Fibroblast of skin of right biceps (primary cell): ENCODE measurements around the gene HHAT.
A peak's percentile ranks its signal among the peaks of the same experiment; 100 is the strongest.

Source experiments
- DNase-seq: peaks from one replicate; pipeline ENCODE4 v3.0.0-alpha.2; 2013

Gene HHAT

DNA sequence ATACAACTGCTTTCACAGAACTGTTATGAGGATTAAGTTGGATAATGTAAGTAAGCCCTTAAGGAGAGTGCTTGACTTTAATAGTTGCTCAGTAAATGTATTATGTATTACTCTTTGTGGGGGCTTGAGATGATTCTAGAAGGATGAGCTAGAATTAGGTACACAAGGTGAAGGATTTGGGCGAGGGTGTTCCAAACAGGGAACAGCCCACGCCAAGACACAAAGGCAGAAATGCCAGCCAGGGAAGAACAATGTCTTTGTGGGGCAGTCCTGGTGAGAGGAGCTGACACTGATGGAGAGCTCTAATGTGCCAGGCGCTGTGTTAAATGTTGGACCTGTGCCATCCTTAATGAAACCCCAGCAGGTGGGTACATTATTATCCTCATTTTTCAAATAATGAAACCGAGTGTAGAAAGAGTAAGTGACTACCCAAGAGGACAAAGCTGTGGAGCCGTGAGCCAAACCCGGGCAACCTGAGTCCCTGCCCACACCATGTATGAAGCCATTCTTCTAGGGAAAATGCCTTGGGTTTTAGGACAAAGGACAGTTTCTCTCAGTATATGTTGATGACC, 362.4 kb downstream of the HHAT start:
- DNase-seq: no peak

DNA sequence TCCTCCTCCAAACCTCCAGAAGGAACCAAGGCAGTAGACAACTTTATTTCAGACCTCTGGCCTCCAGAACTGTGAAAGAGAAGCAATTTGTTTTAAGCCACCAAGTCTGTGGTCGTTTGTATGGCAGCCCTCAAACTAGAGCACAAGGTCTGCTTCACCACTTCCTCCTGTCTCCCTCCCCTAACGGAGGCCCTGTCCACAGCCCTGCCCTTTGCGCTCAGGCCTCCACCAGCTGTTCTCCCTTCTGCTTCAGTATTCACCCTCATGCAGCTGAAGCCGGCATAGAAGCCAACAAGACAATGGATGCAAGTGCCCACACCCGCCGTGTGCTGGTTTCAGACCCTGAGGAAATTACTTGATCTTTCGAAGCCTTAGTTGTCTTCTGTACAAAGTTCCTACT, 364.1 kb downstream of the HHAT start:
- DNase-seq: no peak

DNA sequence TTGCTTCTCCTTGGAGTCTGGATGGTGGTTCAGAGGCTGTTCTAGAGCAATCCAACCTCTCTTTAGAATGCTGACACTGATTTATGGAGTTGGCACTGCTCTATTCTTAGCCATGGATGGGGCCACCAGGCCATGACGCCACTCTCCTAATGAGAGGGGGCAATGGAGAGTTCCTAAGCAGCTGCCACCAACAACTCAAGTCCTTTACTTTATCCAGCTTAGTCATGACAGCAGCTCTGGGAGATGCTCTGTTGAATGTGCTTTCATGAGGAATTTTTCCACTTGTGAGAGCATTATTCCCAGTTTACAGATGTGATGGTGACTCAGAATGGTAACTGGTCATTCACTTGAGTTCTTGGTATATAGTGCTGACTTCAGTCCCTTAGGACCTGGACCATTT, 366.3 kb downstream of the HHAT start:
- peak; percentile 8 for DNase-seq

DNA sequence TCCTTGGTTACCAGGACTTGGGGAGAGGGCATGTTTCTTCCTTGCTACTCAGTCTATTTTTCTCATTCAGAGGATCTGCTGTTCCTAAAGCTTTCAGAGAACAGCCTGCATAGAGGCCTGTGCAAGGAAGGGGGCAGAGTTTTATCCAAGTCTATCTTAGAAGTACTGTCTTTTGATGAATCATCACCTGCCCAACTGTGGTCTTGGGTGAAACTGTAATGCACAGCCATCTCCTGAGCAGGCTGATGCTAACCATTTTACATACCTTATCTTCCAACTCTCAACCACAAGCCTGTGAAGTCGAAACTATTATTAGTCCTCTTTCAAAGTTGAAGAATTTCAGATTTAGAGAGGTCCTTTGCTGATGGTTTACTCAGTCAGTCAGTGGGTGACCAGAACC, 368.0 kb downstream of the HHAT start:
- peak; percentile 27 for DNase-seq

DNA sequence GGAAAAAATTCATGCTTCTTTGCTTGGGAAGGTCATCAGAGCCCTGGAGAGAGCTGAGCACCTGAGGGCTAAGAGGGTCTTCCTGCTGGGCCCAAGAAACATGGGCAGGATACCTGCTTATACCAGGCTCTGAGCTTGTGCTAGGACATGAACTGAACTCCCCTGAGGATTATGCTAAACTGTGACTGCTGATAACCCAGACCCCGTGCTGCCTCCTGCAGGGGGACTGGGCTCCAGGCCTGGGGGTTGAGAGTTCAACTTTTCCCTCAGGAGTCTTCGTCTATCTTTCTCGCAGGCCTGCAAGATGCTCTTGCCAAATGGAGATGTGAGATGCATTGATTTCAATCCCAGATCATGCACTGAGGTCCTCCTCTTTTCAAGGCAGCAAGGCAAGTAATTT, 368.5 kb downstream of the HHAT start:
- DNase-seq: no peak

GRCh38 chr1:210698661-210699060, 370.0 kb downstream of the HHAT start:
- no peak for DNase-seq

- no peak for DNase-seq
Observed at GRCh38 chr1:210700083-210700482, 371.4 kb downstream of the HHAT start.

- DNase-seq: no peak
Observed at GRCh38 chr1:210700511-210700910, 371.8 kb downstream of the HHAT start.

DNA sequence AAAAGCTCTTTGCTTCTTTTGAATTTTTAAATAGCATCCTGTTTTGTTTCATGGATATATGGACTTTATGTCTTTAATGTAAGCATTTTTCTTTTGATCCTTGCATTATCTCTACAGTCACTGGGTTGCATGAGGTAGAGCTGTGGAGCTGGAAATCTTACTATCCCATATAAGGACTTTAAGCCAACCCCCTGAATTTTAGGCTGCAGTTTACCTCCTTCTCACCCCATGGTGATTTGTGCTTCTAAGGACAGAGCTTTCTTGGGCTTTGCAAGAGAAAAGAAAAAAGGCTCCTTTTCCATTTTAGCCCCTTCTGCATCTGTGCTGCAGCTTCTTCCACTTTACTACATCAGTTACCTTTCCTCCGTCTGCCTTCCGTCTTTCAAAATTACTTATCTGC, 373.8 kb downstream of the HHAT start:
- DNase-seq: no peak

DNA sequence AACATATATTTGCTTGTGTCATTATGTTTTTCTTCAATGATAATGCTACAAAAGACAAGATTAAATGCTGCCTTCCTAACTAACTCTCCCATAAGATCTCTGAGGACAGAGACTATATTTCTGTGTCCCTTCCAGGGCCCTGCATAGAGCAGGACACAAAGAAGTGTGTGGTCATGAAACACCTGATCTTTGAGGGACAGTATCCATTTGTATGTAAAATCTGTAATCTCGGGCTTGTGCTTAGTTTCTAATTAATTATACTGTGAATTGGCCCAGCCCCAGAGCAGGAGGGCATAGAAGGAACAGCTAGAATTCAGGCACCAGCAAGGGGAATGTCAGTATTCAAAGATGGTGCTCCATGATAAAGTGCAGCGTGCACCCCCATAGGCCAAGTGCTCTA, 374.9 kb downstream of the HHAT start:
- no peak for DNase-seq

DNA sequence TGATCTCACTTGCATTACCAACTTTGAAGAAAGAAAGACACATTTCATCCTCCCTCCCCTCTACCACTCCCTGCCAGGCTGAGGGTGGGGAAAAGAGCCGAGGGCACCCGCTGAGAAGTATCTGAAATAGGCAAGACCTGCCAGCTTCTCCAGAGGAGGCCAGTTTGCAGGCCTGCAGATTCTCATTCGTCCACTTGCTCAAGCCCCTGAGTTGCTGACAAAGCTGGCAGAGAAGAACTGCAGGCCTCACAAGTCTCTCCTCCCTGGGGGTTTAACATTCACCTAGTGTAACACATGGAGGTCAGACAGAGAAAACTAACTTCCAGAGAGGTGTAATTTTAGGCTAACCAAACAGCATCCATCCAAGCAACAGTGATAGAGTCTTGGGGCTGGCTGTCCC, 376.4 kb downstream of the HHAT start:
- no peak for DNase-seq

GRCh38 chr1:210706246-210706645, 377.5 kb downstream of the HHAT start:
- DNase-seq: no peak

DNA sequence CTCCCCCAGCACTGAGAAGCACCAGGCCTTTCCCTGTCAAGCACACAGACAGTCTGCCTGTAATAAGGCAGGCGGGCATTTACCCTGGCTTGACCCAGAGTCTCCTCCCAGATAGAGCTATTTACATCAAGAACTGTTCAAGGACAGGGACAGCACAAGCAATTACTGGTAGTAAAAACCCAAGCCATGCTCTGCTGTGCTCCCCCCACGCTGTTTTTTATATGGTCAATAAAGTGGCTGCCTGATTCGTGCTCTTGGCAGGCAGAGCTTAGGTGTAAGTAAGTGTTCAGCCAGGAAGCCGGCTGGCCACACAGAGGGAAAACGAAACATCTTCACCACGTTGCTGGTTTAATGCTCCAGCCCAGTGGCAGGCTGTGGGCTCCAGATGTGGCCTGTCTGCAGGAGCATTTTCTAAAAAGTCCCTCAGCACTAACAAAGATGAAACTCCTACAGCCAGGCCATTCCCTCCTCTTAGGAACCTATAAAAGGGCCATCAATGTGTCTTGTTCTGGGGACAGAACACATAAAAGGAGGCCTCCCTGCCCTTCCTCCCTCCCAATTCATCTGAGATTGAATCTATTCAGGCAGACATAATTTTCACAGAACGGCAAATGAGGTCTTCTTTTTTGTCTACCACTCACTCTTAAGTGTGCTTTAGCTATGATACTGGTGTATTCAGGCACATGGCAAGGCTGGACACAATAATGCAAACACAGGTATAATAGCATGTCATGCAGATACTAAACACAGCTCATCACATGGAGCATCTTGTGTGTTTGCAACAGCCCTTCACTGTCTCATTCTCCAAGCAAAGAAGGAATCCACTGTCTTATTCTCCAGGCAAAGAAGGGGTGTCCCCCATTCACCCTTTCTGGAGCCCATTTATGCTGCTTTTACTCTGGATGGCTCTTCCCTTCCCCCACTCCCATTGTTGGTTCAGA, 378.9 kb downstream of the HHAT start:
- no peak for DNase-seq

DNA sequence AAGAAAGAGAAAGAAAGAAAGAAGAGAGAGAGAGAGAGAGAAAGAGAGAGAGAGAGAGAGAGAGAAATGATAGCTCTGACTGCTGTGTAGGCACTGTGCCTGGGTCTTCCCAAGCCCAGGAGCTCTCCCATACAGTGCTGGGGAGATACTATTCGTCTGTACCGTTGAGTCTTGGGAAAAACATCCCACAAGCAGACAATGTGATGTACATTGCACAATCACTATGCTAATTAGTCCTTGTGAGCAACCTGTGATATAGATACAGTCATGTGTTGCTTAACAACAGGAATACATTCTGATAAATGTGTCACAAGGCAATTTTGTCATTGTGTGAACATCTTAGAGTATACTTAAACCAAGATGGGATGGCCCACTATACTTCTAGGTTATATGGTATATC, 381.0 kb downstream of the HHAT start:
- DNase-seq: peak; percentile 4

DNA sequence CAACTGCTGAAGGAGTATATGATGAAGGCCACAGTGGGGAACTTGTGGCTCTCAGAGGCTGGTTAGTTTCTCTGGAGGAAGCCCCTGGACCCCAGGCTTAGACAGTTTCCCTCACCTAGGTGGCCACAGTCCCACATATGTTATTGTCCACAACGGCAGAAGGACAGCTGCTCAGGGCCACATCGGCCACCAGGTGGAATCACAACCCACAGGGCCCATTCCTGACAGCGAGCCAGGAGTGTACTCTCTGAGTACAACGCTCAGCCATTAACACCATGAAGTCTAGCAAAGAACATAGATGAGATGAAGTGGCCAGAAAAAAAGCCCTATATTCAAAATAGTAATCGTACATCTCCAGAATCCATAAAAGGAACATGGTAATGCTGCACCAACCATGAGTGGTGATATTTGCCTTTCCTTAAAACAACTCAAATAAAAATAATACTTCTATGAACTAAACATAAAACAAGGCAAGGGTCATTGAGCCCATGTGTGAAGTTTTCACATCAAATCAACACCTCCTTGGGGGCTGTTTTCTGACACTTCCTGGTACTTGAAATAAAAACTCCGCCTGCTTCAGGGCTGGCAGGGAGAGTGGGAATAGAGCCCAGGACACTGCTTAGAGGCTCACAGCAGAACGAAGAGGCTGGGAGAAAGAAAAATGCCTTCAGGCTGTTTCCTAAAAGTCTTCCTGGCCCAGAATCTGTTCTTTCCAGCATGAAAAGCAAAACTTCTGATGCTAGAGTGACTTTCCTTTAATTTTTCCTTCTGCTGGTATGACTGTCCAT, 383.3 kb downstream of the HHAT start:
- no peak for DNase-seq

- DNase-seq: peak; percentile 2
Observed at GRCh38 chr1:210715072-210715471, 386.4 kb downstream of the HHAT start.

GRCh38 chr1:210722410-210723081, 393.8 kb downstream of the HHAT start:
- no peak for DNase-seq

DNA sequence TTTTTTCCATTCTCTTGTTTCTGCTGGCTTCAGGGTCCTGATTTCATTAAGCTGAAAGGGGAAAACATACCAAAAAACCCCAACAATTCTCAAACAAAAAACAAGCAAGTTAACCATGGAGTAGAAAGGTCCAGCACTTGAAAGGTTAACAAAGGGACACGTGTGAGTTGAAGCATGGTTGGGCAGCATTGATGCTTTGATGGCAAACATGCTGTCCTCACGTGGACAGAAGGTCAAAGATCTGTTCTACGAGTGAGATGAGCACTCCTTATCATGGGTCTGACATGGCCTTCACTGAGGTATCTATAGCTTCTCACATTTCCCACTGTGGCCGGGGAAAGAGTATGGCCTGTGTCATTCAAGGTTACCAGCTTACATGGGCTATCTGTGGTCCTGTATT, 394.9 kb downstream of the HHAT start:
- no peak for DNase-seq

- no peak for DNase-seq
Observed at GRCh38 chr1:210724768-210725167, 396.1 kb downstream of the HHAT start.
